Measurements from ENCODE around the gene HMCN2. TPM values are rescaled to one million over a fixed set of nuclear protein-coding genes. Genes with fewer than 3 reads are reported as not detected.
"Not testable (repeated sequence)": the region's sequence is repeated elsewhere in the genome, so short reads cannot be mapped to it uniquely, and the experiment has no call there.

Gene HMCN2
- total RNA-seq, 4 donors from 2014 or later = 1.8 to 46.7 (median 24.4) TPM

DNA sequence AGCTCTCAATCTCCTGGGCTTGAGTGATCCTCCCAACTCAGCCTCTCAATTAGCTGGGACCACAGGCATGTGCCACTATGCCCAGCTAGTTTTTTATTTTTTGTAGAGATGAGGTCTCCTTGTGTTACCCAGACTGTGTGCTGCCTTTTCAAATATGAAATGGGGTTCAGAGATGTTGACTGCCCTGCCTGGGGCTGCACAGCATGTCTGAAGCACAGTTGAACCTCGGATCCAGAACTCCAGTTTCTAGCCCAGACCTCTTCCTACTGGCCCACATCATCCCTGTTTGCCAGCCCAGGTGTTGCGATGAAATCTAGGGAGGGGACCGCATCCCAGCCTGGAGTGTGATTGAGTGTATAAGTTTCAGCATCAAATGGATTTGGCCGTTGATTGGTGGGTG is 69.4 kb downstream of the HMCN2 start:
- peaks cover 0 to 14% of the 10 kb centered on the region in 2 donors for H3K4me1 ChIP-seq
- intact Hi-C loops (cut with DNase I; ENCODE audit: low total_unique reads) = no loop called here
- H3K27ac ChIP-seq = no peak overlapping the region

DNA sequence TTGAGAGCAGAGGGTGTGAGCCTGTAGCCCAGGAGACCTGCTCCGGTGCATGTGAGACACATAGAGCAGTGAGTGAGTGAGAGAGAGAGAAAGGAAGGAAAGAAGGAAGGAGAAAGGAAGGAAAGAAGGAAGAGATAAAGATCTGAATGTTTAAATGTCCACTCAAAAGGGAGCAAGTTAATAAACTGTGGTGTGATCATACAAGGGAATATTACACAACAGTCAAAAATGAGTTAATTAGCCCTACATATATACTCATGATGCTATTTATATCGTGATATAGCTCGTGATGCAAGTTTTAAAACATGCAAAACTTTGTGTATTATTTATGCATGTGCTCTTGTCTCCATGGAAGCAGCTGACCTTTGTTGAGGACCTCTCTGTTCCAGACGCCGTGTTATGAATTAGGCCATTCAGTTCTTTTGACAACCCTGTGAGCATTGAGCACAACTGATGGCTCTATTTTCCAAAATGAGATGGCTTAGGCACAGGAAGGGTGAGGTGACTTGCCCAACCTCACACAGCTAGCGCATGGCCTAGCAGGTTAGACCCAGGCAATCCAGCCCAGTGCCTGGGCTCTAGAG is 70.6 kb downstream of the HMCN2 start:
- Histone ChIP-seq H3K4me1 (peaks cover 0 to 8% of the 10 kb centered on the region in 2 donors), H3K36me3 (no peaks in the 10 kb centered on the region), H3K4me3 (no peak overlapping the region), H3K27ac (no peak overlapping the region), H3K27me3 (no peaks in the 10 kb centered on the region), H3K9me3 (no peaks in the 10 kb centered on the region)
- intact Hi-C loops (cut with DNase I; ENCODE audit: low total_unique reads) = no loop called here
- no peak for DNase-seq
- no peak for TF ChIP-seq POLR2A (IDR thresholded peaks at IDR 0.05)
- TF ChIP-seq, protein P1, sequence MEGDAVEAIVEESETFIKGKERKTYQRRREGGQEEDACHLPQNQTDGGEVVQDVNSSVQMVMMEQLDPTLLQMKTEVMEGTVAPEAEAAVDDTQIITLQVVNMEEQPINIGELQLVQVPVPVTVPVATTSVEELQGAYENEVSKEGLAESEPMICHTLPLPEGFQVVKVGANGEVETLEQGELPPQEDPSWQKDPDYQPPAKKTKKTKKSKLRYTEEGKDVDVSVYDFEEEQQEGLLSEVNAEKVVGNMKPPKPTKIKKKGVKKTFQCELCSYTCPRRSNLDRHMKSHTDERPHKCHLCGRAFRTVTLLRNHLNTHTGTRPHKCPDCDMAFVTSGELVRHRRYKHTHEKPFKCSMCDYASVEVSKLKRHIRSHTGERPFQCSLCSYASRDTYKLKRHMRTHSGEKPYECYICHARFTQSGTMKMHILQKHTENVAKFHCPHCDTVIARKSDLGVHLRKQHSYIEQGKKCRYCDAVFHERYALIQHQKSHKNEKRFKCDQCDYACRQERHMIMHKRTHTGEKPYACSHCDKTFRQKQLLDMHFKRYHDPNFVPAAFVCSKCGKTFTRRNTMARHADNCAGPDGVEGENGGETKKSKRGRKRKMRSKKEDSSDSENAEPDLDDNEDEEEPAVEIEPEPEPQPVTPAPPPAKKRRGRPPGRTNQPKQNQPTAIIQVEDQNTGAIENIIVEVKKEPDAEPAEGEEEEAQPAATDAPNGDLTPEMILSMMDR (IDR thresholded peaks at IDR 0.05) = no peak

More for the DNA sequence above, 69.4 kb downstream of the HMCN2 start:
- Histone ChIP-seq H3K9me3 (no peaks in the 10 kb centered on the region), H3K36me3 (no peaks in the 10 kb centered on the region), H3K27me3 (no peaks in the 10 kb centered on the region), H3K4me3 (no peak overlapping the region)
- no peak for DNase-seq
- no peak for TF ChIP-seq POLR2A (IDR thresholded peaks at IDR 0.05)
- TF ChIP-seq, protein P1 (IDR thresholded peaks at IDR 0.05) = no peak

DNA sequence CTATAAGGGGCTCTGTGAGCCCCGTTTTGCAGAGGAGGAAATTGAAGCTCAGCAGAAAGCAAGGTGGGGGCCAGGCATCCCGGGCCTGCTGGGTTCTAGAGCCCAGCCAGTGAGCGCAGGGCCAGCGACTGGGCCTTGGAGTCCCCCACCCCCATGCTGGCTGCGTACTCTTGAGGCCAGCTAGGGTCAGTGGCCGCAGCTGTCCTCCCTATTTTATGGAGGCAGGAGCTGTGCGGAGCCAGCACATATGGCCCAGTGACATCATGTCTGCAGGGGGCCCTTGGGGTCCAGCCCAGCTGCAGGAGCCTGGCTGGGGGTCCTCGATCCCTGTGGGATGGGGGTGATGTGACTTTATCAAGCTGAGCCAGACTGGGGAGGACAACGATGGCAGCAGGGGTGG is 71.3 kb downstream of the HMCN2 start:
- TF ChIP-seq POLR2A (IDR thresholded peaks at IDR 0.05) = no peak
- TF ChIP-seq, protein P1 (IDR thresholded peaks at IDR 0.05) = no peak
- Histone ChIP-seq H3K27me3 (no peaks in the 10 kb centered on the region), H3K4me3 (no peak overlapping the region), H3K4me1 (peaks cover 0 to 2% of the 10 kb centered on the region in 2 donors), H3K36me3 (no peaks in the 10 kb centered on the region), H3K27ac (no peak overlapping the region), H3K9me3 (no peaks in the 10 kb centered on the region)
- intact Hi-C loops (cut with DNase I; ENCODE audit: low total_unique reads) = no loop called here
- no peak for DNase-seq

DNA sequence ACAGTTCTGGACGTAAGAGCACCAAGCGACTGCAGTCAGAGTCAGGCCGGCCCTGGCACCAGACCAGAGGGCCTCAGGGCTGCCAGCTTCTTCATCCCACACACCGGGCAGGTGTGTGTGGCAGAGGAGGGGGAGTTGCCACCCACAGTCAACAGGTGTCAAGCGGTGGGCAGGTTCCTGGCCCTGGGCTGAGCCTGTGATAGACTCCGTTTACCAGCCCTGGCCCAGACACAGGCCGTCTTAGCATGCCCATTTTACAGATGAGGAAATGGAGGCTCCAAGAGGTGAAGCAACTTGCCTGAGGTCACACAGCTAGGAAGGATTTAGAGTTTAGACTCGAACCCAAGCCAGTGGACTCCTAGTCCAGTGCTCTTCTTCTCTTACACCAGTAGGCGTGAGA is 71.8 kb downstream of the HMCN2 start:
- DNase-seq = no peak
- no peak overlapping the region for H3K4me3 ChIP-seq
- H3K9me3 ChIP-seq = no peaks in the 10 kb centered on the region
- no peak overlapping the region for H3K27ac ChIP-seq
- TF ChIP-seq, protein P1 (IDR thresholded peaks at IDR 0.05) = no peak
- TF ChIP-seq POLR2A (IDR thresholded peaks at IDR 0.05) = no peak
- H3K27me3 ChIP-seq = no peaks in the 10 kb centered on the region
- no peaks in the 10 kb centered on the region for H3K4me1 ChIP-seq
- H3K36me3 ChIP-seq = no peaks in the 10 kb centered on the region
- intact Hi-C loops (cut with DNase I; ENCODE audit: low total_unique reads) = no loop called here

- H3K4me1 ChIP-seq = no peaks in the 10 kb centered on the region
- H3K36me3 ChIP-seq = no peaks in the 10 kb centered on the region
- H3K27ac ChIP-seq = no peak overlapping the region
- TF ChIP-seq POLR2A (IDR thresholded peaks at IDR 0.05) = no peak
- TF ChIP-seq, protein P1 (IDR thresholded peaks at IDR 0.05) = no peak
- intact Hi-C loops (cut with DNase I; ENCODE audit: low total_unique reads) = no loop called here
- DNase-seq = no peak
- H3K27me3 ChIP-seq = no peaks in the 10 kb centered on the region
- H3K9me3 ChIP-seq = no peaks in the 10 kb centered on the region
- no peak overlapping the region for H3K4me3 ChIP-seq
Measured at GRCh38 chr9:130337784-130338380, 72.3 kb downstream of the HMCN2 start.

GRCh38 chr9:130338891-130339290 is 73.3 kb downstream of the HMCN2 start:
- H3K9me3 ChIP-seq; H3K4me1 ChIP-seq; intact Hi-C loops (cut with DNase I; ENCODE audit: low total_unique reads); H3K36me3 ChIP-seq; H3K27ac ChIP-seq; DNase-seq; H3K27me3 ChIP-seq; H3K4me3 ChIP-seq: not testable (repeated sequence)

Measured in uterus (tissue), 4 donors.